ENCODE data around the gene FAM180A. TPM values are rescaled to one million over a fixed set of nuclear protein-coding genes. Genes with fewer than 3 reads are reported as not detected.

Gene FAM180A
- not detected for total RNA-seq

GRCh38 chr7:135748770-135749169 is at the start of gene FAM180A:
TSS of gene FAM180A (minus strand) at chr7:135748813. CDS start at chr7:135748580, 233 bp downstream.
- no peaks in the 10 kb centered on the region for H3K36me3 Mint-ChIP-seq (ENCODE audit: low read depth)
- H3K9me3 Mint-ChIP-seq, result peaks cover 2% of the 10 kb centered on the region
- no peak for ATAC-seq (replicated peaks)
- no peak within 1 kb of the TSS for H3K27ac Mint-ChIP-seq
- peaks cover 3% of the 10 kb centered on the region for H3K27me3 Mint-ChIP-seq
- peaks cover 2% of the 10 kb centered on the region for H3K4me1 Mint-ChIP-seq
- H3K4me3 Mint-ChIP-seq, result no peak within 1 kb of the TSS

- Mint-ChIP-seq H3K4me1 (peaks cover 30% of the 10 kb centered on the region), H3K36me3 (ENCODE audit: low read depth) (no peaks in the 10 kb centered on the region), H3K27me3 (peaks cover 5% of the 10 kb centered on the region), H3K9me3 (peaks cover 3% of the 10 kb centered on the region), H3K27ac (no peak overlapping the region), H3K4me3 (no peak overlapping the region)
- ATAC-seq (replicated peaks), result no peak
These were observed 49.5 kb upstream of the FAM180A start for GRCh38 chr7:135798095-135798494.

GRCh38 chr7:135795846-135796570 is 47.4 kb upstream of the FAM180A start:
- no peaks in the 10 kb centered on the region for H3K36me3 Mint-ChIP-seq (ENCODE audit: low read depth)
- no peak overlapping the region for H3K4me3 Mint-ChIP-seq
- peaks cover 5% of the 10 kb centered on the region for H3K27me3 Mint-ChIP-seq
- ATAC-seq (replicated peaks), result no peak
- no peak overlapping the region for H3K27ac Mint-ChIP-seq
- H3K9me3 Mint-ChIP-seq, result peaks cover 3% of the 10 kb centered on the region
- H3K4me1 Mint-ChIP-seq, result peaks cover 15% of the 10 kb centered on the region

GRCh38 chr7:135793841-135794240 is 45.2 kb upstream of the FAM180A start:
- Mint-ChIP-seq H3K4me3 (no peak overlapping the region), H3K9me3 (peaks cover 3% of the 10 kb centered on the region), H3K27me3 (peaks cover 13% of the 10 kb centered on the region), H3K27ac (no peak overlapping the region), H3K4me1 (peaks cover 13% of the 10 kb centered on the region), H3K36me3 (ENCODE audit: low read depth) (no peaks in the 10 kb centered on the region)
- no peak for ATAC-seq (replicated peaks)

- H3K4me3 Mint-ChIP-seq, result no peak overlapping the region
- H3K9me3 Mint-ChIP-seq, result peaks cover 3% of the 10 kb centered on the region
- H3K27ac Mint-ChIP-seq, result no peak overlapping the region
- ATAC-seq (replicated peaks), result no peak
- H3K36me3 Mint-ChIP-seq (ENCODE audit: low read depth), result no peaks in the 10 kb centered on the region
- peaks cover 13% of the 10 kb centered on the region for H3K27me3 Mint-ChIP-seq
- peaks cover 13% of the 10 kb centered on the region for H3K4me1 Mint-ChIP-seq
These were observed 44.3 kb upstream of the FAM180A start for GRCh38 chr7:135792866-135793265.

- no peaks in the 10 kb centered on the region for H3K36me3 Mint-ChIP-seq (ENCODE audit: low read depth)
- H3K27me3 Mint-ChIP-seq, result peaks cover 13% of the 10 kb centered on the region
- peaks cover 12% of the 10 kb centered on the region for H3K4me1 Mint-ChIP-seq
- no peak for ATAC-seq (replicated peaks)
- H3K9me3 Mint-ChIP-seq, result peaks cover 3% of the 10 kb centered on the region
- no peak overlapping the region for H3K4me3 Mint-ChIP-seq
- H3K27ac Mint-ChIP-seq, result no peak overlapping the region
These were observed 43.7 kb upstream of the FAM180A start for GRCh38 chr7:135792363-135792668.

GRCh38 chr7:135791543-135792362 is 43.1 kb upstream of the FAM180A start:
- Mint-ChIP-seq H3K4me1 (peaks cover 6% of the 10 kb centered on the region), H3K9me3 (peaks cover 3% of the 10 kb centered on the region), H3K27me3 (peaks cover 13% of the 10 kb centered on the region), H3K27ac (no peak overlapping the region), H3K4me3 (no peak overlapping the region), H3K36me3 (ENCODE audit: low read depth) (no peaks in the 10 kb centered on the region)
- ATAC-seq (replicated peaks), result no peak

GRCh38 chr7:135790371-135790977 is 41.9 kb upstream of the FAM180A start:
- no peak overlapping the region for H3K27ac Mint-ChIP-seq
- H3K27me3 Mint-ChIP-seq, result peaks cover 13% of the 10 kb centered on the region
- no peak overlapping the region for H3K4me3 Mint-ChIP-seq
- peaks cover 3% of the 10 kb centered on the region for H3K9me3 Mint-ChIP-seq
- H3K36me3 Mint-ChIP-seq (ENCODE audit: low read depth), result no peaks in the 10 kb centered on the region
- ATAC-seq (replicated peaks), result no peak
- peaks cover 4% of the 10 kb centered on the region for H3K4me1 Mint-ChIP-seq

- peaks cover 4% of the 10 kb centered on the region for H3K4me1 Mint-ChIP-seq
- ATAC-seq (replicated peaks), result no peak
- H3K36me3 Mint-ChIP-seq (ENCODE audit: low read depth), result no peaks in the 10 kb centered on the region
- no peak overlapping the region for H3K27ac Mint-ChIP-seq
- H3K27me3 Mint-ChIP-seq, result peaks cover 14% of the 10 kb centered on the region
- H3K4me3 Mint-ChIP-seq, result no peak overlapping the region
- H3K9me3 Mint-ChIP-seq, result peaks cover 3% of the 10 kb centered on the region
These were observed 41.3 kb upstream of the FAM180A start for GRCh38 chr7:135789956-135790355.

GRCh38 chr7:135789431-135789830 is 40.8 kb upstream of the FAM180A start:
- H3K9me3 Mint-ChIP-seq, result peaks cover 3% of the 10 kb centered on the region
- H3K4me3 Mint-ChIP-seq, result no peak overlapping the region
- ATAC-seq (replicated peaks), result no peak
- no peaks in the 10 kb centered on the region for H3K36me3 Mint-ChIP-seq (ENCODE audit: low read depth)
- H3K27me3 Mint-ChIP-seq, result peaks cover 18% of the 10 kb centered on the region
- peaks cover 4% of the 10 kb centered on the region for H3K4me1 Mint-ChIP-seq
- H3K27ac Mint-ChIP-seq, result no peak overlapping the region

GRCh38 chr7:135786911-135787310 is 38.3 kb upstream of the FAM180A start:
- H3K27ac Mint-ChIP-seq, result no peak overlapping the region
- H3K36me3 Mint-ChIP-seq (ENCODE audit: low read depth), result no peaks in the 10 kb centered on the region
- no peak for ATAC-seq (replicated peaks)
- H3K4me3 Mint-ChIP-seq, result no peak overlapping the region
- H3K9me3 Mint-ChIP-seq, result no peaks in the 10 kb centered on the region
- peaks cover 13% of the 10 kb centered on the region for H3K27me3 Mint-ChIP-seq
- no peaks in the 10 kb centered on the region for H3K4me1 Mint-ChIP-seq

GRCh38 chr7:135785065-135785464 is 36.5 kb upstream of the FAM180A start:
- no peak overlapping the region for H3K4me3 Mint-ChIP-seq
- ATAC-seq (replicated peaks), result no peak
- H3K4me1 Mint-ChIP-seq, result no peaks in the 10 kb centered on the region
- no peaks in the 10 kb centered on the region for H3K9me3 Mint-ChIP-seq
- peaks cover 13% of the 10 kb centered on the region for H3K27me3 Mint-ChIP-seq
- no peak overlapping the region for H3K27ac Mint-ChIP-seq
- no peaks in the 10 kb centered on the region for H3K36me3 Mint-ChIP-seq (ENCODE audit: low read depth)

- no peaks in the 10 kb centered on the region for H3K36me3 Mint-ChIP-seq (ENCODE audit: low read depth)
- no peaks in the 10 kb centered on the region for H3K4me1 Mint-ChIP-seq
- no peak overlapping the region for H3K4me3 Mint-ChIP-seq
- no peak overlapping the region for H3K27ac Mint-ChIP-seq
- H3K27me3 Mint-ChIP-seq, result peaks cover 7% of the 10 kb centered on the region
- ATAC-seq (replicated peaks), result no peak
- no peaks in the 10 kb centered on the region for H3K9me3 Mint-ChIP-seq
These were observed 35.4 kb upstream of the FAM180A start for GRCh38 chr7:135784013-135784412.

GRCh38 chr7:135782801-135783200 is 34.2 kb upstream of the FAM180A start:
- no peaks in the 10 kb centered on the region for H3K36me3 Mint-ChIP-seq (ENCODE audit: low read depth)
- peaks cover 5% of the 10 kb centered on the region for H3K27me3 Mint-ChIP-seq
- H3K4me3 Mint-ChIP-seq, result no peak overlapping the region
- H3K9me3 Mint-ChIP-seq, result peaks cover 4% of the 10 kb centered on the region
- no peak overlapping the region for H3K27ac Mint-ChIP-seq
- no peak for ATAC-seq (replicated peaks)
- H3K4me1 Mint-ChIP-seq, result no peaks in the 10 kb centered on the region

GRCh38 chr7:135782377-135782776 is 33.8 kb upstream of the FAM180A start:
- no peak overlapping the region for H3K27ac Mint-ChIP-seq
- no peaks in the 10 kb centered on the region for H3K4me1 Mint-ChIP-seq
- no peak for ATAC-seq (replicated peaks)
- peaks cover 5% of the 10 kb centered on the region for H3K27me3 Mint-ChIP-seq
- no peak overlapping the region for H3K4me3 Mint-ChIP-seq
- no peaks in the 10 kb centered on the region for H3K36me3 Mint-ChIP-seq (ENCODE audit: low read depth)
- peaks cover 4% of the 10 kb centered on the region for H3K9me3 Mint-ChIP-seq

All from activated T-helper 17 cell treated with anti-CD3 and anti-CD28 coated beads, Interleukin-2, amount 50 U/mL, for 72 hours (primary cell).